GM12878 (cell line): Measurements from ENCODE around the gene GPC6.

Source experiments
- ATF2 ChIP-seq: IDR thresholded peaks from 2 replicates; pipeline ENCODE4 v1.6.1; 2012; ENCODE audit warnings: low read length, inconsistent platforms
- CHD4 ChIP-seq: fragments of 200-600 bp; sonication (generic); IDR thresholded peaks from 2 replicates; pipeline ENCODE4 v1.6.1; 2016; ENCODE audit warnings: mild to moderate bottlenecking
- EP300 ChIP-seq, 2 experiments: fragments of 150-350 bp in 1 of 2; IDR thresholded peaks; 2 replicates each; pipeline ENCODE4 v1.6.1; 2011 to 2012; ENCODE audit warnings: low read depth in 2 of 2, low read length in 2 of 2, borderline replicate concordance in 1 of 2, improper control_type of control experiment in 1 of 2, inconsistent platforms in 1 of 2; ENCODE audit not compliant: control insufficient read depth in 1 of 2
- EZH2 ChIP-seq: IDR thresholded peaks from 2 replicates; pipeline ENCODE4 v1.6.1; 2012; ENCODE audit warnings: low read depth, mild to moderate bottlenecking, control low read depth, inconsistent platforms, low read length, borderline replicate concordance; ENCODE audit not compliant: control insufficient read depth
- HDAC2 ChIP-seq: fragments of 200-600 bp; sonication (generic); IDR thresholded peaks from 2 replicates; pipeline ENCODE4 v1.6.1; 2017
- MTA3 ChIP-seq: IDR thresholded peaks from 2 replicates; pipeline ENCODE4 v1.6.1; 2012; ENCODE audit warnings: low read length, inconsistent platforms, borderline replicate concordance
- ZBTB11 ChIP-seq: fragments of 450-650 bp; formaldehyde crosslinking; IDR thresholded peaks from 2 replicates; pipeline ENCODE4 v1.5.0; 2022; ENCODE audit warnings: mild to moderate bottlenecking, missing genetic modification characterization
- TF ChIP-seq, protein P1 (sequence below): IDR thresholded peaks from 2 replicates; pipeline ENCODE4 v1.6.1; 2012; ENCODE audit warnings: low read depth, low read length, improper control_type of control experiment
- TF ChIP-seq, protein P2 (sequence below): IDR thresholded peaks from 2 replicates; pipeline ENCODE4 v1.6.1; 2012; ENCODE audit warnings: mild to moderate bottlenecking, low read depth, low read length

DNA sequence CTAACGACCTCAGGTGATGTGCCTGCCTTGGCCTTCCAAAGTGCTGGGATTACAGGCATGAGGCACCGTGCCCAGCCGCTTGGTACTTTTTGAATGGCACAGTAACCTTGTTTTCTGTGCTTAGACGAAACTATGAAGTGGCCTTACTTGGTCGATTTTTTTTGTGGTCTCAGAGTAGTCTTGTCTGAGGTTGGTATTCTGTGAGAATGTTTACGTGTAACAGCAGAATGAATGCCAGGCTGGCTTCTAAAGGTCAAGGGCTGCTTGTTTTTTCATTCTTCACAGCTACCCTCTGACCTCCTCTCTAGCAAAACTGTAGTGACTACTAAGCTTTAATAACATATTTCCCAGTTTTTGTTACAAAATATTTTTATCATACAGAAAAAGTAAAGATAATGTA lies 313.3 kb downstream of the GPC6 start:
- no peak for TF ChIP-seq ZBTB11 (CRISPR knock-in tag)
- no peak for TF ChIP-seq CHD4
- TF ChIP-seq, protein P1, sequence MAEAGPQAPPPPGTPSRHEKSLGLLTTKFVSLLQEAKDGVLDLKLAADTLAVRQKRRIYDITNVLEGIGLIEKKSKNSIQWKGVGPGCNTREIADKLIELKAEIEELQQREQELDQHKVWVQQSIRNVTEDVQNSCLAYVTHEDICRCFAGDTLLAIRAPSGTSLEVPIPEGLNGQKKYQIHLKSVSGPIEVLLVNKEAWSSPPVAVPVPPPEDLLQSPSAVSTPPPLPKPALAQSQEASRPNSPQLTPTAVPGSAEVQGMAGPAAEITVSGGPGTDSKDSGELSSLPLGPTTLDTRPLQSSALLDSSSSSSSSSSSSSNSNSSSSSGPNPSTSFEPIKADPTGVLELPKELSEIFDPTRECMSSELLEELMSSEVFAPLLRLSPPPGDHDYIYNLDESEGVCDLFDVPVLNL, result no peak
- TF ChIP-seq EZH2, result no peak
- TF ChIP-seq ATF2, result no peak
- TF ChIP-seq EP300 (IDR thresholded peaks at IDR 0.05; ENCODE audit: borderline replicate concordance in 1 of 2, control insufficient read depth in 1 of 2, low read depth in 2 of 2, low read length in 2 of 2), result no peak
- TF ChIP-seq, protein P2, sequence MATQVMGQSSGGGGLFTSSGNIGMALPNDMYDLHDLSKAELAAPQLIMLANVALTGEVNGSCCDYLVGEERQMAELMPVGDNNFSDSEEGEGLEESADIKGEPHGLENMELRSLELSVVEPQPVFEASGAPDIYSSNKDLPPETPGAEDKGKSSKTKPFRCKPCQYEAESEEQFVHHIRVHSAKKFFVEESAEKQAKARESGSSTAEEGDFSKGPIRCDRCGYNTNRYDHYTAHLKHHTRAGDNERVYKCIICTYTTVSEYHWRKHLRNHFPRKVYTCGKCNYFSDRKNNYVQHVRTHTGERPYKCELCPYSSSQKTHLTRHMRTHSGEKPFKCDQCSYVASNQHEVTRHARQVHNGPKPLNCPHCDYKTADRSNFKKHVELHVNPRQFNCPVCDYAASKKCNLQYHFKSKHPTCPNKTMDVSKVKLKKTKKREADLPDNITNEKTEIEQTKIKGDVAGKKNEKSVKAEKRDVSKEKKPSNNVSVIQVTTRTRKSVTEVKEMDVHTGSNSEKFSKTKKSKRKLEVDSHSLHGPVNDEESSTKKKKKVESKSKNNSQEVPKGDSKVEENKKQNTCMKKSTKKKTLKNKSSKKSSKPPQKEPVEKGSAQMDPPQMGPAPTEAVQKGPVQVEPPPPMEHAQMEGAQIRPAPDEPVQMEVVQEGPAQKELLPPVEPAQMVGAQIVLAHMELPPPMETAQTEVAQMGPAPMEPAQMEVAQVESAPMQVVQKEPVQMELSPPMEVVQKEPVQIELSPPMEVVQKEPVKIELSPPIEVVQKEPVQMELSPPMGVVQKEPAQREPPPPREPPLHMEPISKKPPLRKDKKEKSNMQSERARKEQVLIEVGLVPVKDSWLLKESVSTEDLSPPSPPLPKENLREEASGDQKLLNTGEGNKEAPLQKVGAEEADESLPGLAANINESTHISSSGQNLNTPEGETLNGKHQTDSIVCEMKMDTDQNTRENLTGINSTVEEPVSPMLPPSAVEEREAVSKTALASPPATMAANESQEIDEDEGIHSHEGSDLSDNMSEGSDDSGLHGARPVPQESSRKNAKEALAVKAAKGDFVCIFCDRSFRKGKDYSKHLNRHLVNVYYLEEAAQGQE, result no peak
- TF ChIP-seq MTA3, result no peak
- TF ChIP-seq HDAC2, result no peak
